ENCODE data around the gene CAMTA1. TPM values are rescaled to one million over a fixed set of nuclear protein-coding genes. Genes with fewer than 3 reads are reported as not detected.

Gene CAMTA1
- total RNA-seq, 2 experiments from 2014 or later, result 43.9 to 73.3 TPM

- H3K79me2 ChIP-seq (ENCODE audit: insufficient read depth, low read depth, low read length), result no peaks in the 10 kb centered on the region
- TF ChIP-seq EZH2phosphoT487 (IDR thresholded peaks at IDR 0.05; ENCODE audit: borderline replicate concordance, low read depth, low read length) (no peak), CTCF (conservative IDR thresholded peaks at IDR 0.05; ENCODE audit: low read length) (no peak)
- no peak overlapping the region for H3K4me2 ChIP-seq (ENCODE audit: low read length)
- BruUV-seq (replicated peaks), result no TSS peak
- H3K4me3 ChIP-seq (ENCODE audit: low read depth, low read length, poor library complexity, severe bottlenecking), result no peak overlapping the region
- H3K4me1 ChIP-seq (ENCODE audit: insufficient read depth, low read length, poor library complexity, severe bottlenecking), result no peaks in the 10 kb centered on the region
- no peaks in the 10 kb centered on the region for H3K9me2 ChIP-seq (ENCODE audit: insufficient read depth, low read length)
- ChIA-PET CTCF (ENCODE audit: unreplicated experiment) (no interaction called here), POLR2A (no interaction called here)
- no peaks in the 10 kb centered on the region for H3K9me3 ChIP-seq (ENCODE audit: low read length)
- H2AFZ ChIP-seq (ENCODE audit: low read length), result no peak overlapping the region
- DNase-seq (ENCODE audit: low spot score), result no peak
- no peaks in the 10 kb centered on the region for H4K20me1 ChIP-seq (ENCODE audit: insufficient read depth, low read length)
- intact Hi-C loops (cut with micrococcal nuclease; ENCODE audit: unreplicated experiment), result no loop called here
- no peaks in the 10 kb centered on the region for H3K36me3 ChIP-seq (ENCODE audit: insufficient read depth, low read length)
- H3K27ac ChIP-seq (ENCODE audit: low read depth, low read length, poor library complexity, severe bottlenecking), result no peak overlapping the region
Observed at GRCh38 chr1:7432102-7432899, 647.0 kb downstream of the CAMTA1 start.

DNA sequence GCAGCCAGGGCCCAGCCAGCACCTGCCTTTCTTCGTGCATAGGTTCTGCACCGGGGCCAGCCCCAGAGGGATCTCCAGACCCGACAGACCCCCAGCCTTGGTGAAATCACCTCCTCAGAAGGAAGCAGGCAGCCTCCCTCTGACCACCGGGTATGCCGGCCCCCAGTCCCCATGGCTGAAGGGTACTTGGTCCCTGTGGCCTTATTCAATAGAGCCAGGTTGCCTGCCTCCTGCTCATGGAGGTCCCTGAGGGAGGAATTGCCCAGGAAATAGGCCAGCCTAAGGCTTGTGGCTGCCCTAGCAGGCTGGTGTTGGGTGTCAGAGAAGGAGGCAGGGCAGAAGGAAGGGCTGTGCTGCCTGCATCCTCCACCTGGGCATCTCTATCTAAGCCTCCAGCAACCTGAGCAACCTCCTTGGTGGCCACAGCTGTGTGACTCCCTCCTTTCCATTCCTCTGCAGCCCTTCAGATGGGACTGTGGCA is 647.7 kb downstream of the CAMTA1 start:
- no peaks in the 10 kb centered on the region for H3K9me3 ChIP-seq (ENCODE audit: low read length)
- no peaks in the 10 kb centered on the region for H4K20me1 ChIP-seq (ENCODE audit: insufficient read depth, low read length)
- no peaks in the 10 kb centered on the region for H3K9me2 ChIP-seq (ENCODE audit: insufficient read depth, low read length)
- TF ChIP-seq EZH2phosphoT487 (IDR thresholded peaks at IDR 0.05; ENCODE audit: borderline replicate concordance, low read depth, low read length) (no peak), CTCF (conservative IDR thresholded peaks at IDR 0.05; ENCODE audit: low read length) (no peak)
- H3K4me1 ChIP-seq (ENCODE audit: insufficient read depth, low read length, poor library complexity, severe bottlenecking), result no peaks in the 10 kb centered on the region
- no peak overlapping the region for H3K27ac ChIP-seq (ENCODE audit: low read depth, low read length, poor library complexity, severe bottlenecking)
- BruUV-seq (replicated peaks), result no TSS peak
- intact Hi-C loops (cut with micrococcal nuclease; ENCODE audit: unreplicated experiment), result no loop called here
- ChIA-PET CTCF (ENCODE audit: unreplicated experiment) (no interaction called here), POLR2A (no interaction called here)
- no peak for DNase-seq (ENCODE audit: low spot score)
- no peak overlapping the region for H2AFZ ChIP-seq (ENCODE audit: low read length)
- no peak overlapping the region for H3K4me2 ChIP-seq (ENCODE audit: low read length)
- no peaks in the 10 kb centered on the region for H3K36me3 ChIP-seq (ENCODE audit: insufficient read depth, low read length)
- H3K4me3 ChIP-seq (ENCODE audit: low read depth, low read length, poor library complexity, severe bottlenecking), result no peak overlapping the region
- H3K79me2 ChIP-seq (ENCODE audit: insufficient read depth, low read depth, low read length), result no peaks in the 10 kb centered on the region

GRCh38 chr1:7434566-7434965 is 649.3 kb downstream of the CAMTA1 start:
- CTCF ChIA-PET (ENCODE audit: unreplicated experiment), result no interaction called here
- BruUV-seq (replicated peaks), result no TSS peak

More at GRCh38 chr1:7434566-7434965, 649.3 kb downstream of the CAMTA1 start:
- TF ChIP-seq CTCF (conservative IDR thresholded peaks at IDR 0.05; ENCODE audit: low read length) (no peak), EZH2phosphoT487 (IDR thresholded peaks at IDR 0.05; ENCODE audit: borderline replicate concordance, low read depth, low read length) (no peak)
- no peak overlapping the region for H2AFZ ChIP-seq (ENCODE audit: low read length)
- POLR2A ChIA-PET, result no interaction called here
- no peaks in the 10 kb centered on the region for H3K36me3 ChIP-seq (ENCODE audit: insufficient read depth, low read length)
- H3K4me3 ChIP-seq (ENCODE audit: low read depth, low read length, poor library complexity, severe bottlenecking), result no peak overlapping the region
- no peaks in the 10 kb centered on the region for H4K20me1 ChIP-seq (ENCODE audit: insufficient read depth, low read length)
- H3K79me2 ChIP-seq (ENCODE audit: insufficient read depth, low read depth, low read length), result no peaks in the 10 kb centered on the region
- intact Hi-C loops (cut with micrococcal nuclease; ENCODE audit: unreplicated experiment), result no loop called here
- no peak overlapping the region for H3K27ac ChIP-seq (ENCODE audit: low read depth, low read length, poor library complexity, severe bottlenecking)
- no peaks in the 10 kb centered on the region for H3K9me2 ChIP-seq (ENCODE audit: insufficient read depth, low read length)
- H3K9me3 ChIP-seq (ENCODE audit: low read length), result no peaks in the 10 kb centered on the region
- no peaks in the 10 kb centered on the region for H3K4me1 ChIP-seq (ENCODE audit: insufficient read depth, low read length, poor library complexity, severe bottlenecking)
- no peak overlapping the region for H3K4me2 ChIP-seq (ENCODE audit: low read length)
- no peak for DNase-seq (ENCODE audit: low spot score)
